GM21825 (cell line): ENCODE measurements around the gene FAM156A.
"Not testable (repeated sequence)": the region's sequence is repeated elsewhere in the genome, so short reads cannot be mapped to it uniquely, and the experiment has no call there.

ENCODE experiments used
- ATAC-seq: cut with Tn5 transposase; IDR thresholded peaks from one replicate; pipeline ENCODE4 v1.9.1; 2021; ENCODE audit warnings: mild to moderate bottlenecking, moderate library complexity; ENCODE audit not compliant: unreplicated experiment

Gene FAM156A

DNA sequence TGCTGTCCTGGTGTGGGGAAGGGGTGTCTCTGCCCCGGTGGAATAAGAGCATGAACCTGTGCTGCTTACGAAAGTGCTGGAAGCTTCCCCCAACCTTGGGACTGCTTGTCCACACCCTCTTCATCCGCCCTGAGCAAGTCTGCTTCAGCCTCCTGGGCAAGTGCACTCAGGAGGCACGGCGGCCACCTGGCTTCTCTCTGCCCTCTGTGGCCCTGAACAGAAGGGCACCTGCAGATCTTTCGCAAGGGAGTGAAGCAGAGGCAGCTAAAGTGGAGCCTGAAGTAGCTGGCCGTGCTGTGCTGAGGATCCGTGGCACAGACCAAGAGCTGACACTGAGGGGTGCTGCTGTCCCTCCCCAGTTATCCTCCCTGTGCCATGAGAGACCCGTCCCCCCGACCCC is 9.6 kb upstream of the FAM156A start:
- not testable (repeated sequence) for ATAC-seq

DNA sequence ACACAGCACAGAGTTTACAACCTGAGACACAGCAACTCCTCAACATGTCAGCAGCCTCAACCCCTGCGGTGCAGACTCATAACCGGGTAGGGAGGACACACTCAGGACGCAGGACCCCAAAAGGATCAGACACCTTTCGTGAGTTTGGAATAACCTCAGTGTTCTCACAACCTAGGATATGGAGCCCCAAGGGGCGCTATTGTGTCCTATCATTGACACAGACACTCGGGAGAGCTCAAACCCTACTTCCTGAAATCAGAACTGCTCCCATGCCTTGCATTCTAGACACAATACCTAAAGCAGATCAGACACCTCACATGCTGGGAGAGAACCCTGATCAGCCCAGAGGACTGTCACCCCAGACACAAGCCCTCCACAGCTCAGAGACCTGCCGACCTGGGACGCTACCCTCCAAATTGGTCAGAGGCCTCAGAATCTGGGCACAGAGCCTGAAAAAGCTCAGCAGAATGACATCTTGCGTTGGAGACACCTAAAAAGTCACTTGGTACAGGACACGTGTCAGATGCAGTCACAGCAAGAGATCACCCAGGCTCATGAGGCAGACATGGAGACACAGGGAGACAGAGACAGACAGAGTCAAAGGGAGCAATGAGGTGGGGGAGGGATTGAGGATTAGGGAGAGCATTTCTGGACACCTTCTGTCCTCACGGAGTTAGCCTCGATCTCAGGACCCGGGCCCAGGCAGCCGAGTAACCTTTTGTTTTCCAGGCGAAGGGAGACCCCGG is 8.8 kb upstream of the FAM156A start:
- ATAC-seq: not testable (repeated sequence)

GRCh38 chrX:52958961-52959360 is 643 bp upstream of the FAM156A start:
- ATAC-seq: peak; percentile 41

DNA sequence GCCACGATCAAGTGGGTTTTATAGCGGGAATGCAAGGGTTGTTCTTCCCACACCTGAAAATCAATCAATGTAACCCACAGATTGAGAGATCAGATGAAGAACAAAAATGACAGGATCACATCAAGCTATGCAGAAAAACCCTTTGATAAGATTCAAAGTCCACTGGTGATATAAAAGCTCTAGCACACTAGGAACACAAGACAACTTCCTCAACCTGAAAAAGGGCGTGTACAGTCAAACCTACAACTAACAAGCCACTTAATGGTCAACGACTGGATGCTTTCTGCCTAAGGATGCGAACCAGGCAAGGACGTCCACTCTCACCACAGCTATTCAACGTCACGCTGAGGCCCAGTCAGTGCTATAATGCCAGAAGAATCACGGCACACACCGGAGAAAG is 8.4 kb downstream of the FAM156A start:
- ATAC-seq: not testable (repeated sequence)

DNA sequence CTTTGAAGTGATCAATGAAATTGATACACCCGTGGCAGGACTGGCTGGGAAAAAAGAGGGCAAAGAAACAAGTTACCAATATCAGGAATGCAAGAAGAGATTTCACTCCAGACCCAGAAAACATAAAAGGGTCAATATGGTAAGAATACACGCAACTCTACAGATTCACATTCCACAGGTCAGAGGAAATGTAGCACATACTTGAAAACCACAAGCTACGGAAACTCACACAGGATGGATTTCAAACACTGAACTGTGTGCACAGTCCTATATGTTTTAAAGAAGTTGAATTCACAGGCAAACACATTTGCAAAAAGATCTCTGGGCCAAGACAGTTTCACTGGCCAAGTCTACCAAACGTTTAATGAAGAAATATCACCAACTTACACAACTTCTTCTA is 9.0 kb downstream of the FAM156A start:
- not testable (repeated sequence) for ATAC-seq

DNA sequence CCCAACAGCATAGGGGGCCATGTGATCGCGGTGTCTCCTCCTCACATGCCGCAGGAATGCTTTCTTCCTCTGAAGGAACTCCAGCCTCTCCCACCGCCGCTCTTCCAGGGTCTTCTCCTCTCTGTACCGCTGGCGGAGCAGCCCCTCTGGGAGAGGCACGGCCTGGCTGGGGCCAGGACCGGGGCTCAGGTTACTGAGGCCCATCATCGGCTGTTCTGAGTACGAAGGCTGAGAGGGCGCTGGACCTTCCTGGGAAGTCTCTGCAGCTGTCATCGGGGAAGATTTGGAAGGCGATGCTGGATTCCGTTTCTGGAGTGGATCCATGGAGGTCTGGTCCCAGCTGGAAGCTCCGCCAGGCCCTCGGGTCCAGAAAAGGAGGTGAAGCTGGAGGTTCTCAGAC is 10.1 kb downstream of the FAM156A start:
- not testable (repeated sequence) for ATAC-seq

DNA sequence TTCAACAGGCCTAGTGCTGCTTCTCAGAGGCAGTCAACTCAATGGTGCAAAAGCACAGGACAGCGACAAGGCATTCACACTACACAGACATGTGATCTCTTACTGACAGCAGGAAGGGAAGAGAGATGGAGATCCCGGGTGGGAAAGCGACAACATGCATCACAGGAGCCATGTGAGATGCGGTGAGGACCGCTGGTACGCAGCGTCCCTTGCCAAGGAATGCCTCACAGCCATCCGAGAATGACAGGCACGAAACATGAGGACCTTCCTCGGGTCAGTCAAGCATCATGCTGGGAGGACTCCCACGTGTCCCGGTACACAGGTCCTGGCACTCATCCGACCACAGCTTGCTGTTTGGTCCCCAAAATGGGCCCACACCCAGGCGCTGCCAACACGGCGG is 10.8 kb downstream of the FAM156A start:
- ATAC-seq: not testable (repeated sequence)

DNA sequence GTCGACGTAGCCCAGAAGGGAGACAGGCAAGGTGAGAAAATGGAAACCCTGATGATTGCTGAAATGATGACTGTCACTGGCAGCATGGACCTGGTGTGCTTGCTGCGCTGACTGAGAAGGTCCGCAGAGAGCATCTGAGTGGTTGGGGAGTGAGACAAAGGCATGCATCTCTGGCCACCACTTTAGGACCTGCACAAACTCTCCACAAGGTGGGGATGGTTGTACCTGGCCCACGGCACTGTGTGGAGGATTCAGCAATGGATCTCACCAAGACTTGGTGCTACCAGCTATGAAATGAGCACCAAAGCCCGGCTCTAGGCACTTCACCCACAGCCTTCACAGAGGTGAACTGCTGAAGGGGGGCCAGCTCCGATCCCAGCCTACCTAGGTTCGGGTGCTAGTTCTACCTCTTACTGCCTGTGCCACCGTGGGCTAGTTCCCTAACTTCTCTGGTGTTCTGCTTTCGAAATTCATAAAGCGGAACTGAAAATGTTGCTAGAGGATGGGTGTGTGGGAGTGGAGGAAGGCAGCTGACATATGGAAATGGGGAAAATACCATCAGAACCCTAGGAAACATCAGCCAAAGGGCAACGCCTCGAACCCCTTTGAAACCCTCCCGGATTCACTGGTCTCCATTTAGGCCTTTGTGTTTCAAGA is 12.4 kb downstream of the FAM156A start:
- ATAC-seq: not testable (repeated sequence)

DNA sequence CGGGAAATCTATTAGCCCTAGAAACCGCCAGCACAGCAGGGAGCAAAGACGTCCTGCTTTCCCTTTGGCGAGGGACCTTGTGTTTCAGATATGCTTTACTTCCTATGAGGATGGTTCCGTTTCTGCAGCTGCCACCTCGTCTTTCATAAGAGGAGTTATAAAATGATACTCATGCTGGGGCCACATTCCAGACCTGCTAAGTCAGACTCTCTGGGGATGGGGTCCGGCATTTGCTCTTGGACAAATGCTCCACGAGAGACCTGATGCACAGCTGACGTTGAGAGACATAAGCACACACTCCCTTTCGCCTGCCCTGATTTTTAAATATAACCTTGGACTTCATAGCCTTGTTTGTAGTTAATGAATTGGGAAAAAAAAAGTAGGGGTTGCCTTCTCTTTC is 16.6 kb downstream of the FAM156A start:
- ATAC-seq: not testable (repeated sequence)

DNA sequence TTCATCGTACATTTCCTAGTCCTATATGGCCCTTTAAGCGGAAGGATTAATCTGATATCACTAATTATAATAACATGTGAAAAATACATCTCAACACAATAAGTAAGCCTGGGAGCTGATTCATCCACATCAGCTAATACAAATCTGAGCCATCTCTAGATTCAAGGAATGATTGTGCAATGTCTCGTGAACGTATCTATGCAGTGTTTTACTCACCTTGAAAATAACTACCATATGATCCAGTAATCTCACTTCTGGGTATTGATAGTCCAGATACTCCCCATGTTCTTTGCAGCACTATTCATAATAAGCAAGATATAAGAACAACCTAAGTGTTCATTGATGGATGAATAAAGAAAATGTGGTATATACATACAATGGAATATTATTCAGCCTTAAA is 17.6 kb downstream of the FAM156A start:
- ATAC-seq: not testable (repeated sequence)

DNA sequence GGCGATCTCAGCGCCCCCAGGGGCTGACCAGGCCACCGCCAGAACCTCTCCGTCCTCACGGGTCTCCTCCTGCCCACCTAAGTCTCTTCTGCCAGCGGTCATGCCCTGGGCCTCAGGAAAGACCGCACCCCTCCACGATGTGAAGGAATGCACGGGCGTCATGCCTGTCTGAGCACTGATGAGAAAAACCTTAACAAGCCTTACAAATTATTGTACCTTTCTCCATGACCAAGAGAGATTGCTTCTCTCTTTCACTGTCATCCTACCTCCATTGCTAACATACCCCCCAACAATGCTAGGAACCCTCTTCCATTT is 22.9 kb downstream of the FAM156A start:
- ATAC-seq: not testable (repeated sequence)

- peak; percentile 95 for ATAC-seq
Observed at GRCh38 chrX:52934704-52935469, 23.4 kb downstream of the FAM156A start.

- peak; percentile 22 for ATAC-seq
Observed at GRCh38 chrX:52933976-52934703, 24.2 kb downstream of the FAM156A start.

DNA sequence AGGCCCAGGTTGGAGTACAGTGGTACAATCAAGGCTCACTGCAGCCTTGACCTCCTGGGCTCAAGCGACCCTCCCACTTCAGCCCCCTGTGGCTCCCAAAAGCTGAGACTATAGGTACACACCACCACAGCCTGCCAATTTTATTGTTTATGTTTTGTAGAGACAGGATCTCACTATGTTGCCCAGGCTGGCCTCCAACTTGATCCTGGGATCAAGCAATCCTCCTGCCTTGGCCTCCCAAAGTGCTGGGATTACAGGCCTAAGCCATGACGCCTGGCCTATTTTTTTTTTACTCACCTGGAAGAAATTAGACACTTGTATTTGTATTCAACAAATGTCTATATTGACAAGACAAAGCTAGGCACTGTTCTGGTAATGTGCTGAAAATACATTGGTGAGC is 25.1 kb downstream of the FAM156A start:
- ATAC-seq: no peak

GRCh38 chrX:52930214-52930613 is 28.1 kb downstream of the FAM156A start:
- ATAC-seq: not testable (repeated sequence)

DNA sequence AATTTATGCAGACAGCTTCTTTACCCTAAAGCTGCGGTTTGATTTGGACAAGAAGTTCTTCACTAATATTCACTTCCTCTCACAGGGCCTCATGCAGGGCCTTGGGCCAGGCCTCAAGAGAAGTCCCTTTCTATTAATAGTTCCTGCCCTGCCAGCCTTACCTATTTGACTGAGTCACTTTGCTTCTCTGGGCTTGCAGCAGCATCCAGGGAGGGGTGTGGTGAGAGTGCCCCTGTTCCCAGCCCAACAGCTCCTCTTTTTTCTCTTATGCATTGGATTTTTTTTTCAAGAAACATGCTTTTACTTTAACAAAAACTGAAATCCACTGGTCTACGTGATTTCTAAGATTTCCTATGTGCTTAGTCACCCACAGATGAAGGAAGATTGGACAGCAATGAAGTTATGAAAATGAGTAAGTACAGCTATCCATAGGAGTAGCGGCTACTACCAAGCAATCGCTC is 34.5 kb downstream of the FAM156A start:
- peak; percentile 49 for ATAC-seq

- not testable (repeated sequence) for ATAC-seq
Observed at GRCh38 chrX:52914704-52915103, 43.6 kb downstream of the FAM156A start.

- not testable (repeated sequence) for ATAC-seq
Observed at GRCh38 chrX:52913681-52914080, 44.6 kb downstream of the FAM156A start.

DNA sequence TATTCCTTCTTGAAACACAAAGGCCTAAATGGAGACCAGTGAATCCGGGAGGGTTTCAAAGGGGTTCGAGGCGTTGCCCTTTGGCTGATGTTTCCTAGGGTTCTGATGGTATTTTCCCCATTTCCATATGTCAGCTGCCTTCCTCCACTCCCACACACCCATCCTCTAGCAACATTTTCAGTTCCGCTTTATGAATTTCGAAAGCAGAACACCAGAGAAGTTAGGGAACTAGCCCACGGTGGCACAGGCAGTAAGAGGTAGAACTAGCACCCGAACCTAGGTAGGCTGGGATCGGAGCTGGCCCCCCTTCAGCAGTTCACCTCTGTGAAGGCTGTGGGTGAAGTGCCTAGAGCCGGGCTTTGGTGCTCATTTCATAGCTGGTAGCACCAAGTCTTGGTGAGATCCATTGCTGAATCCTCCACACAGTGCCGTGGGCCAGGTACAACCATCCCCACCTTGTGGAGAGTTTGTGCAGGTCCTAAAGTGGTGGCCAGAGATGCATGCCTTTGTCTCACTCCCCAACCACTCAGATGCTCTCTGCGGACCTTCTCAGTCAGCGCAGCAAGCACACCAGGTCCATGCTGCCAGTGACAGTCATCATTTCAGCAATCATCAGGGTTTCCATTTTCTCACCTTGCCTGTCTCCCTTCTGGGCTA is 48.9 kb downstream of the FAM156A start:
- ATAC-seq: not testable (repeated sequence)

GRCh38 chrX:52907900-52908299 is 50.4 kb downstream of the FAM156A start:
- not testable (repeated sequence) for ATAC-seq
